HepG2 (cell line): ENCODE results near the gene AMIGO1. TPM values are rescaled to one million over a fixed set of nuclear protein-coding genes. Genes with fewer than 3 reads are reported as not detected.

Experiments
- ATF1 ChIP-seq: IDR thresholded peaks from 2 replicates; pipeline ENCODE4 v1.6.1; 2016; ENCODE audit warnings: mild to moderate bottlenecking, control low read depth
- BORCS8-MEF2B ChIP-seq: sonication (generic); formaldehyde crosslinking; IDR thresholded peaks from 2 replicates; pipeline ENCODE4 v1.8.0; 2022; ENCODE audit warnings: mild to moderate bottlenecking, missing genetic modification reagents
- GZF1 ChIP-seq: sonication (generic); formaldehyde crosslinking; IDR thresholded peaks from 2 replicates; pipeline ENCODE4 v1.5.1; 2020; ENCODE audit warnings: mild to moderate bottlenecking, missing genetic modification reagents
- KAT8 ChIP-seq: IDR thresholded peaks from 2 replicates; pipeline ENCODE4 v1.6.1; 2016; ENCODE audit warnings: missing genetic modification reagents, missing compliant biosample characterization
- NBN ChIP-seq: fragments of 450-650 bp; conservative IDR thresholded peaks from 2 replicates; pipeline ENCODE4 v1.6.1; 2017
- RFX3 ChIP-seq: IDR thresholded peaks from 2 replicates; pipeline ENCODE4 v1.6.1; 2016; ENCODE audit warnings: missing biosample characterization, missing genetic modification reagents
- SIN3A ChIP-seq: IDR thresholded peaks from 2 replicates; pipeline ENCODE4 v1.6.1; 2011; ENCODE audit warnings: low read depth, mild to moderate bottlenecking, control low read depth, low read length, borderline replicate concordance
- TRAFD1 ChIP-seq: sonication (generic); formaldehyde crosslinking; IDR thresholded peaks from 2 replicates; pipeline ENCODE4 v1.5.1; 2020; ENCODE audit warnings: missing genetic modification reagents, mild to moderate bottlenecking, borderline replicate concordance
- ZNF253 ChIP-seq: sonication (generic); formaldehyde crosslinking; IDR thresholded peaks from 2 replicates; pipeline ENCODE4 v1.8.0; 2022; ENCODE audit warnings: mild to moderate bottlenecking, missing genetic modification reagents, borderline replicate concordance
- ZNF292 ChIP-seq: sonication (generic); formaldehyde crosslinking; IDR thresholded peaks from 2 replicates; pipeline ENCODE4 v1.8.1; 2022; ENCODE audit warnings: mild to moderate bottlenecking, low read depth, missing genetic modification reagents, borderline replicate concordance
- ZNF317 ChIP-seq: sonication (generic); formaldehyde crosslinking; IDR thresholded peaks from 2 replicates; pipeline ENCODE4 v1.5.0; 2020; ENCODE audit warnings: mild to moderate bottlenecking, missing genetic modification reagents
- ZNF33A ChIP-seq: sonication (generic); formaldehyde crosslinking; IDR thresholded peaks from 2 replicates; pipeline ENCODE4 v1.5.1; 2020; ENCODE audit warnings: missing genetic modification reagents, mild to moderate bottlenecking, moderate library complexity, borderline replicate concordance
- polyA plus RNA-seq, 8 experiments: library from polyadenylated mRNA; depleted of rRNA in 3 of 8; stranded (reverse) in 7 of 8; unstranded in 1 of 8; fragments of >200 nt; fragmentation: Illumina TruSeq in 4 of 8; extraction: Trizol in 4 of 8; gene quantifications; 2 replicates each; pipeline versions ENCODE4 v1.2.1 to v1.2.3, GENCODE V29; 2011 to 2016; ENCODE audit warnings: low read depth in 4 of 8, missing spikeins in 1 of 8, mixed read lengths in 1 of 8; ENCODE audit not compliant: insufficient read depth in 1 of 8
- total RNA-seq, 5 experiments: library from RNA; depleted of rRNA; stranded (reverse); fragments of >200 nt; fragmentation: Illumina TruSeq; extraction: Trizol; gene quantifications; 2 replicates each; pipeline ENCODE4 v1.2.3, GENCODE V29; 2016; ENCODE audit warnings: low read depth in 1 of 5
- TF ChIP-seq, protein P1 (sequence below): sonication (generic); IDR thresholded peaks from 2 replicates; pipeline ENCODE4 v1.6.1; 2016; ENCODE audit warnings: low read depth, borderline replicate concordance
- TF ChIP-seq, protein P2 (sequence below): sonication (generic); formaldehyde crosslinking; IDR thresholded peaks from 2 replicates; pipeline ENCODE4 v1.4.0; 2020; ENCODE audit warnings: missing genetic modification reagents
- TF ChIP-seq, protein P3 (sequence below): sonication (generic); formaldehyde crosslinking; conservative IDR thresholded peaks from 2 replicates; pipeline ENCODE4 v1.4.0; 2020; ENCODE audit warnings: mild to moderate bottlenecking, missing genetic modification reagents, moderate library complexity
- TF ChIP-seq, protein P4 (sequence below): sonication (generic); formaldehyde crosslinking; IDR thresholded peaks from 2 replicates; pipeline ENCODE4 v1.8.0; 2022; ENCODE audit warnings: missing genetic modification reagents, mild to moderate bottlenecking, inconsistent platforms, borderline replicate concordance

Gene AMIGO1
- total and polyA plus RNA-seq, 2 of the 13 experiments (the other 11 are each of a cell fraction or from before 2014, with no cell fraction given) = 0.40 to 1.3 TPM

- TF ChIP-seq, protein P1, sequence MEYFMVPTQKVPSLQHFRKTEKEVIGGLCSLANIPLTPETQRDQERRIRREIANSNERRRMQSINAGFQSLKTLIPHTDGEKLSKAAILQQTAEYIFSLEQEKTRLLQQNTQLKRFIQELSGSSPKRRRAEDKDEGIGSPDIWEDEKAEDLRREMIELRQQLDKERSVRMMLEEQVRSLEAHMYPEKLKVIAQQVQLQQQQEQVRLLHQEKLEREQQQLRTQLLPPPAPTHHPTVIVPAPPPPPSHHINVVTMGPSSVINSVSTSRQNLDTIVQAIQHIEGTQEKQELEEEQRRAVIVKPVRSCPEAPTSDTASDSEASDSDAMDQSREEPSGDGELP = no peak
- TF ChIP-seq, protein P2, sequence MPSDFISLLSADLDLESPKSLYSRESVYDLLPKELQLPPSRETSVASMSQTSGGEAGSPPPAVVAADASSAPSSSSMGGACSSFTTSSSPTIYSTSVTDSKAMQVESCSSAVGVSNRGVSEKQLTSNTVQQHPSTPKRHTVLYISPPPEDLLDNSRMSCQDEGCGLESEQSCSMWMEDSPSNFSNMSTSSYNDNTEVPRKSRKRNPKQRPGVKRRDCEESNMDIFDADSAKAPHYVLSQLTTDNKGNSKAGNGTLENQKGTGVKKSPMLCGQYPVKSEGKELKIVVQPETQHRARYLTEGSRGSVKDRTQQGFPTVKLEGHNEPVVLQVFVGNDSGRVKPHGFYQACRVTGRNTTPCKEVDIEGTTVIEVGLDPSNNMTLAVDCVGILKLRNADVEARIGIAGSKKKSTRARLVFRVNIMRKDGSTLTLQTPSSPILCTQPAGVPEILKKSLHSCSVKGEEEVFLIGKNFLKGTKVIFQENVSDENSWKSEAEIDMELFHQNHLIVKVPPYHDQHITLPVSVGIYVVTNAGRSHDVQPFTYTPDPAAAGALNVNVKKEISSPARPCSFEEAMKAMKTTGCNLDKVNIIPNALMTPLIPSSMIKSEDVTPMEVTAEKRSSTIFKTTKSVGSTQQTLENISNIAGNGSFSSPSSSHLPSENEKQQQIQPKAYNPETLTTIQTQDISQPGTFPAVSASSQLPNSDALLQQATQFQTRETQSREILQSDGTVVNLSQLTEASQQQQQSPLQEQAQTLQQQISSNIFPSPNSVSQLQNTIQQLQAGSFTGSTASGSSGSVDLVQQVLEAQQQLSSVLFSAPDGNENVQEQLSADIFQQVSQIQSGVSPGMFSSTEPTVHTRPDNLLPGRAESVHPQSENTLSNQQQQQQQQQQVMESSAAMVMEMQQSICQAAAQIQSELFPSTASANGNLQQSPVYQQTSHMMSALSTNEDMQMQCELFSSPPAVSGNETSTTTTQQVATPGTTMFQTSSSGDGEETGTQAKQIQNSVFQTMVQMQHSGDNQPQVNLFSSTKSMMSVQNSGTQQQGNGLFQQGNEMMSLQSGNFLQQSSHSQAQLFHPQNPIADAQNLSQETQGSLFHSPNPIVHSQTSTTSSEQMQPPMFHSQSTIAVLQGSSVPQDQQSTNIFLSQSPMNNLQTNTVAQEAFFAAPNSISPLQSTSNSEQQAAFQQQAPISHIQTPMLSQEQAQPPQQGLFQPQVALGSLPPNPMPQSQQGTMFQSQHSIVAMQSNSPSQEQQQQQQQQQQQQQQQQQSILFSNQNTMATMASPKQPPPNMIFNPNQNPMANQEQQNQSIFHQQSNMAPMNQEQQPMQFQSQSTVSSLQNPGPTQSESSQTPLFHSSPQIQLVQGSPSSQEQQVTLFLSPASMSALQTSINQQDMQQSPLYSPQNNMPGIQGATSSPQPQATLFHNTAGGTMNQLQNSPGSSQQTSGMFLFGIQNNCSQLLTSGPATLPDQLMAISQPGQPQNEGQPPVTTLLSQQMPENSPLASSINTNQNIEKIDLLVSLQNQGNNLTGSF (CRISPR knock-in tag) = no peak
- TF ChIP-seq TRAFD1 (CRISPR knock-in tag) (no peak), ATF1 (no peak), ZNF33A (CRISPR knock-in tag) (no peak), KAT8 (CRISPR knock-in tag) (peak; percentile 87), ZNF317 (no peak), ZNF253 (CRISPR knock-in tag) (no peak), BORCS8-MEF2B (CRISPR knock-in tag) (no peak), GZF1 (CRISPR knock-in tag) (no peak), ZNF292 (CRISPR knock-in tag) (no peak), NBN (no peak), RFX3 (no peak), SIN3A (0 out of 2 replicates have a peak, but pooled peaks have one; percentile 56)
- TF ChIP-seq, protein P3, sequence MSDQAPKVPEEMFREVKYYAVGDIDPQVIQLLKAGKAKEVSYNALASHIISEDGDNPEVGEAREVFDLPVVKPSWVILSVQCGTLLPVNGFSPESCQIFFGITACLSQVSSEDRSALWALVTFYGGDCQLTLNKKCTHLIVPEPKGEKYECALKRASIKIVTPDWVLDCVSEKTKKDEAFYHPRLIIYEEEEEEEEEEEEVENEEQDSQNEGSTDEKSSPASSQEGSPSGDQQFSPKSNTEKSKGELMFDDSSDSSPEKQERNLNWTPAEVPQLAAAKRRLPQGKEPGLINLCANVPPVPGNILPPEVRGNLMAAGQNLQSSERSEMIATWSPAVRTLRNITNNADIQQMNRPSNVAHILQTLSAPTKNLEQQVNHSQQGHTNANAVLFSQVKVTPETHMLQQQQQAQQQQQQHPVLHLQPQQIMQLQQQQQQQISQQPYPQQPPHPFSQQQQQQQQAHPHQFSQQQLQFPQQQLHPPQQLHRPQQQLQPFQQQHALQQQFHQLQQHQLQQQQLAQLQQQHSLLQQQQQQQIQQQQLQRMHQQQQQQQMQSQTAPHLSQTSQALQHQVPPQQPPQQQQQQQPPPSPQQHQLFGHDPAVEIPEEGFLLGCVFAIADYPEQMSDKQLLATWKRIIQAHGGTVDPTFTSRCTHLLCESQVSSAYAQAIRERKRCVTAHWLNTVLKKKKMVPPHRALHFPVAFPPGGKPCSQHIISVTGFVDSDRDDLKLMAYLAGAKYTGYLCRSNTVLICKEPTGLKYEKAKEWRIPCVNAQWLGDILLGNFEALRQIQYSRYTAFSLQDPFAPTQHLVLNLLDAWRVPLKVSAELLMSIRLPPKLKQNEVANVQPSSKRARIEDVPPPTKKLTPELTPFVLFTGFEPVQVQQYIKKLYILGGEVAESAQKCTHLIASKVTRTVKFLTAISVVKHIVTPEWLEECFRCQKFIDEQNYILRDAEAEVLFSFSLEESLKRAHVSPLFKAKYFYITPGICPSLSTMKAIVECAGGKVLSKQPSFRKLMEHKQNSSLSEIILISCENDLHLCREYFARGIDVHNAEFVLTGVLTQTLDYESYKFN (CRISPR knock-in tag) = no peak; the same call in 1 of the 2 replicates
- TF ChIP-seq, protein P4, sequence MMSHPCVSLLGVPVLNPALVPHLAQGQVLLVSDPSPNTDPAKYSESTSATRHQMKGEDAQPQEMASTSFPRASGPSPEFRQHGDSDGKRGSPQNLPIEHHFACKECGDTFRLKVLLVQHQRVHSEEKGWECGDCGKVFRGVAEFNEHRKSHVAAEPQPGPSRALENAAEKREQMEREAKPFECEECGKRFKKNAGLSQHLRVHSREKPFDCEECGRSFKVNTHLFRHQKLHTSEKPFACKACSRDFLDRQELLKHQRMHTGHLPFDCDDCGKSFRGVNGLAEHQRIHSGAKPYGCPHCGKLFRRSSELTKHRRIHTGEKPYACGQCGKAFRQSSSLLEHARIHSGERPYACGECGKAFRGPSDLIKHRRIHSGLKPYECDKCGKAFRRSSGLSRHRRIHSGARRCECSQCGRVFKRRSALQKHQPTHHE = no peak
Observed at GRCh38 chr1:109546311-109547109, 37.0 kb upstream of the AMIGO1 start (continued).
